Right lobe of liver (tissue), 6 donors: ENCODE data around the gene OTOGL. TPM values are rescaled to one million over a fixed set of nuclear protein-coding genes. Genes with fewer than 3 reads are reported as not detected.

ENCODE experiments used
- ATAC-seq, 4 donors: fragments of 200-7000 bp; cut with Tn5 transposase; one replicate each; pipeline ENCODE4 v1.9.1; 2020; ENCODE audit warnings: mild to moderate bottlenecking in 4 of 4, moderate library complexity in 4 of 4
- DNase-seq, 3 donors: peaks; one replicate each; pipeline ENCODE4 v3.0.0-alpha.2; 2020
- H3K27ac ChIP-seq, 3 donors: fragments of 200-600 bp; one replicate each; pipeline ENCODE4 v1.8.0; 2022
- H3K27me3 ChIP-seq, 2 donors: fragments of 200-600 bp; one replicate each; pipeline ENCODE4 v1.8.0; 2022
- H3K36me3 ChIP-seq, 4 donors: fragments of 200-600 bp; sonication (generic) in 1 of 4; one replicate each; pipeline versions ENCODE4 v1.5.1 to v1.8.0; 2017 to 2022; ENCODE audit warnings: control low read depth in 1 of 4
- H3K4me1 ChIP-seq, 4 donors: fragments of 200-600 bp; sonication (generic) in 1 of 4; one replicate each; pipeline versions ENCODE4 v1.5.1 to v1.8.0; 2017 to 2022; ENCODE audit warnings: control low read depth in 1 of 4
- H3K4me3 ChIP-seq, 3 donors: fragments of 200-600 bp; one replicate each; pipeline ENCODE4 v1.8.0; 2022
- H3K9me3 ChIP-seq, 4 donors: fragments of 200-600 bp; sonication (generic) in 1 of 4; one replicate each; pipeline versions ENCODE4 v1.5.1 to v1.8.0; 2017 to 2022; ENCODE audit warnings: control low read depth in 1 of 4
- POLR2A ChIP-seq: fragments of 450-650 bp; IDR thresholded peaks from one replicate; pipeline ENCODE4 v1.6.1; 2017; ENCODE audit warnings: antibody characterized with exemption, mild to moderate bottlenecking
- WGBS: methylation state at CpG from one replicate; pipeline ENCODE4 v1.1.6; 2018; ENCODE audit warnings: low coverage, low lambda C conversion rate; ENCODE audit not compliant: insufficient coverage; ENCODE audit errors: missing lambda C conversion rate; 5-methylcytosine and 5-hydroxymethylcytosine counted together
- intact Hi-C, 2 donors: fragments of 100-400 bp; cut with DNase I; formaldehyde crosslinking; loops; one replicate each; pipeline versions ENCODE4 v1.11.2 to v1.14.1; 2022
- total RNA-seq, 6 experiments: library from RNA; depleted of rRNA in 2 of 6; stranded (reverse); fragments of >200 nt in 2 of 6; fragmentation: NEBNext Ultra II Directional in 3 of 6; extraction: Animal tissue kit (Norgen Biotek cat#: 25700) in 3 of 6; gene quantifications; one replicate each; pipeline versions ENCODE4 v1.1.0 to v1.2.4, GENCODE V29; 2016 to 2023
- TF ChIP-seq, protein P1 (sequence below), 4 donors: fragments of 200-600 bp in 3 of 4; fragments of 450-650 bp in 1 of 4; IDR thresholded peaks; one replicate each; pipeline versions ENCODE4 v1.5.1 to v1.8.0; 2016 to 2022; ENCODE audit warnings: antibody characterized with exemption in 4 of 4, mild to moderate bottlenecking in 2 of 4
- donor health status: DM: no; HTN: yes; CAD: no.
- donor health status: DM: no; HTN: no; CAD: no.
- donor health status: DM: no; HTN: no; CAD: no.
- donor health status: DM: no; HTN: yes; CAD: no.
- donor health status: DM: no; HTN: yes; CAD: no.

The OTOGL gene
- total RNA-seq, 6 experiments from 2014 or later: 0.06 TPM; not detected in 5

DNA sequence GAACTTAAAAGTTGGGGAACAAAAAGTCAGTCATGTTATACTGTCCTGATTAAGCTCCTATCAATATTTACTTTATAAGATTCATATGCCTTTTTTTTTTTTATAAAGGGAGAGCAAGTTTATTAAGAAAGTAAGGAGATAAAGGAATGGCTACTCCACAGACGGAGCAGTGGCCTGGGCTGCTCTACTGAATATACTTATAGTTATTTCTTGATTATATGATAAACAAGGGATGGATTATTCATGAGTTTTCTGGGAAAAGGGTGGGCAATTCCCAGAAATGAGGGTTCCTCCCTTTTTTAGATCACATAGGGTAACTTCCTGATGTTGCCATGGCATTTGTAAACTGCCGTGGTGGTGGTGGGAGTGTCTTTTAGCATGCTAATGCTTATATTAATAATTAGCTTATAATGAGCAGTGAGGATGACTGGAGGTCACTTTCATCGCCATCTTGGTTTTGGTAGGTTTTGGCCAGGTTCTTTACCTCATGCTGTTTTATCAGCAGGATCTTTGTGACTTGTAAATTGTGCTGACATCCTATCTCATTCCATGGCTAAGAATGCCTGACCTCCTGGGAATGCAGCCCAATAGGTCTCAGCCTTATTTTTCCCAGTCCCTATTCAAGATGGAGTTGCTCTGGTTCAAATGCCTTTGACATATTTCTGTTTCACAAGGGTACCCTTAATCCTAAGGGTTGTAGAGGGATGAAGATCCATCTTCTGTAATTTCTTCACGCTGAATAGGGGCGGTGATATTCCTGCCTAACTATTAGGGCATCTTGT, 73.9 kb downstream of the OTOGL start:
- no peaks in the 10 kb centered on the region for H3K36me3 ChIP-seq
- no peaks in the 10 kb centered on the region for H3K4me1 ChIP-seq
- no peak for DNase-seq
- TF ChIP-seq POLR2A: no peak
- TF ChIP-seq, protein P1, sequence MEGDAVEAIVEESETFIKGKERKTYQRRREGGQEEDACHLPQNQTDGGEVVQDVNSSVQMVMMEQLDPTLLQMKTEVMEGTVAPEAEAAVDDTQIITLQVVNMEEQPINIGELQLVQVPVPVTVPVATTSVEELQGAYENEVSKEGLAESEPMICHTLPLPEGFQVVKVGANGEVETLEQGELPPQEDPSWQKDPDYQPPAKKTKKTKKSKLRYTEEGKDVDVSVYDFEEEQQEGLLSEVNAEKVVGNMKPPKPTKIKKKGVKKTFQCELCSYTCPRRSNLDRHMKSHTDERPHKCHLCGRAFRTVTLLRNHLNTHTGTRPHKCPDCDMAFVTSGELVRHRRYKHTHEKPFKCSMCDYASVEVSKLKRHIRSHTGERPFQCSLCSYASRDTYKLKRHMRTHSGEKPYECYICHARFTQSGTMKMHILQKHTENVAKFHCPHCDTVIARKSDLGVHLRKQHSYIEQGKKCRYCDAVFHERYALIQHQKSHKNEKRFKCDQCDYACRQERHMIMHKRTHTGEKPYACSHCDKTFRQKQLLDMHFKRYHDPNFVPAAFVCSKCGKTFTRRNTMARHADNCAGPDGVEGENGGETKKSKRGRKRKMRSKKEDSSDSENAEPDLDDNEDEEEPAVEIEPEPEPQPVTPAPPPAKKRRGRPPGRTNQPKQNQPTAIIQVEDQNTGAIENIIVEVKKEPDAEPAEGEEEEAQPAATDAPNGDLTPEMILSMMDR (IDR thresholded peaks at IDR 0.05): no peak
- no peaks in the 10 kb centered on the region for H3K27me3 ChIP-seq
- intact Hi-C loops: no loop called here
- H3K9me3 ChIP-seq: no peaks in the 10 kb centered on the region
- no peak for ATAC-seq
- 56% methylated on average over 5 of the region's 5 CpGs for WGBS
- H3K4me3 ChIP-seq: no peak overlapping the region
- no peak overlapping the region for H3K27ac ChIP-seq

DNA sequence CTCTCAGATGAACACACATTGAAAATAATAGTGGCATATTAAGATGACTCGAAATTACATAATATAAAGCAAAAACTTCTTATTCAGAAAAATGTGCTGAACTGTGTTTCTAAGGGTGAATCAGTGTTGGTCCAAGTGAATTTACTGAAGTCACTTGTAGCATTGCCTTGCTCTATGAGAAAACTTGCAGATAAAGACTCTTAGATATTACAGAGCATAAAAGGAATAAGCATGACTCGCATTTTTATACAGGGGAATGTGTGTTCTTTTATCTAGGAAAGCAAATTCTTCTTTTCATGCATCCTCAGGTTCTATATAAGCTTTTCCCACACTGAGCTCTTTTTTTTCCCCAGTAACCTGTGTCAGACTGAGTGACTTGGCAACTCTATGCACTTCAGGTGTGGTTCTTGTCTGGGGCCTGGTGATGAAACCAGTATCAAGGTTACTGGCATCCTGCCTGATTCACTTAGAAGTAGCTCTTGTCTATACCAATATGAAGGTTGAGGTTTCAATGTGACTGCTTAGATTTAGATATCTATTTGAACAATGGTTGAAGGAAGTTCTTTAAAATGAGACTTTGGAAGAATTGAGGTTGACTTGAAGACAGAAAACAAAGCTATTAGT, 76.1 kb downstream of the OTOGL start:
- no peak overlapping the region for H3K4me3 ChIP-seq
- DNase-seq: no peak
- H3K27me3 ChIP-seq: no peaks in the 10 kb centered on the region
- H3K27ac ChIP-seq: no peak overlapping the region
- TF ChIP-seq POLR2A: no peak
- TF ChIP-seq, protein P1 (IDR thresholded peaks at IDR 0.05): no peak
- 63% methylated on average over 2 of the region's 2 CpGs for WGBS
- H3K36me3 ChIP-seq: no peaks in the 10 kb centered on the region
- no peaks in the 10 kb centered on the region for H3K4me1 ChIP-seq
- ATAC-seq: no peak
- no peaks in the 10 kb centered on the region for H3K9me3 ChIP-seq
- intact Hi-C loops: no loop called here

DNA sequence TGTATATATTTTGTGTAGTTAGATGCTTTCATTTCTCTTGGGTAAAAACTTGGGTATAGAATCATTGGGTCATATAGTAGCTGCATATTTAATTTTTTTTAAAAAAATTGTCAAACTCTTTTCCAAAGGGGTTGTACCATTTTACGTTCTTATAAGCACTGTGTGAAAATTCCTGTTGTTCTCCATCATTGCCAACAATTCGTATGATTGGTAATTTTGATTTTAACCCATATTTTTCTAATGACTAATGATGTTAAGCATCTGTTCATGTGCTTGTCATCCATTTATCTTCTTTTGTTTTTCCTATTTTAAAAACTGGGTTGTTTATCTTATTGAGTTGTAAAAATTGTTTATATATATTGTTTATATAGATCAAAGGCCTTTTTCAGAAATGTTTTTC, 77.4 kb downstream of the OTOGL start:
- Histone ChIP-seq H3K27me3 (no peaks in the 10 kb centered on the region), H3K4me1 (no peaks in the 10 kb centered on the region), H3K36me3 (no peaks in the 10 kb centered on the region), H3K9me3 (no peaks in the 10 kb centered on the region), H3K27ac (no peak overlapping the region), H3K4me3 (no peak overlapping the region)
- TF ChIP-seq, protein P1 (IDR thresholded peaks at IDR 0.05): no peak
- TF ChIP-seq POLR2A: no peak
- 32% methylated on average over 2 of the region's 2 CpGs for WGBS
- no peak for ATAC-seq
- intact Hi-C loops: no loop called here
- DNase-seq: no peak

DNA sequence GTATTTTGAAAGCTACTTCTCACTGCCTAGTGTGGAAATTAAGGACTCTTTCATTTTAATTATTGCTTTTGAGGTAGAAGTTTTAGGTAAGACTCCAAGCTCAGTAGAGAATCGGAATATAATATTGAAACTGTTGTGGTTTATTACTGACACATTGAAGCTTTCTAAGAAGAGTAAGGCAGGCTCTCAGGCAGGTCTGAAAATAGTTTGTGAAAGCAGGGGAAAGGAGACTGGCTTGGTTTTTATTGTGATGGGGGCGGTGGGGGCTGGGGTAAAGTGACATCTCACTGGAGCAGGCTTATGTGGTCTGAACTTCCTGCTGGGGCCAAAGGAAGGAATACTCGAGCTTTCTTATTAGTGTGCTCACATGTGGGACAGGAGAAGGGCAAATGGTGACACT, 79.5 kb downstream of the OTOGL start:
- intact Hi-C loops: no loop called here
- DNase-seq (no peak), ATAC-seq (no peak)
- H3K27ac ChIP-seq: no peak overlapping the region
- no peaks in the 10 kb centered on the region for H3K4me1 ChIP-seq
- no peak overlapping the region for H3K4me3 ChIP-seq
- WGBS: 49% methylated on average over 3 of the region's 3 CpGs
- no peaks in the 10 kb centered on the region for H3K9me3 ChIP-seq
- no peaks in the 10 kb centered on the region for H3K27me3 ChIP-seq
- no peaks in the 10 kb centered on the region for H3K36me3 ChIP-seq
- TF ChIP-seq POLR2A: no peak
- TF ChIP-seq, protein P1 (IDR thresholded peaks at IDR 0.05): no peak
